Activated T-cell treated with anti-CD3 and anti-CD28 coated beads, Interleukin-2, amount 50 U/mL, for 24 hours (primary cell): ENCODE results near the gene TFR2.

Experiments used
- DNase-seq: peaks from one replicate; pipeline ENCODE4 v3.0.0-alpha.2; 2020
- H3K27ac Mint-ChIP-seq: 2 replicates; pipeline ENCODE4 v1.8.0; 2020; ENCODE audit warnings: mild to moderate bottlenecking, mixed read lengths
- H3K27me3 Mint-ChIP-seq: 2 replicates; pipeline ENCODE4 v1.8.0; 2020; ENCODE audit warnings: mixed read lengths
- H3K36me3 Mint-ChIP-seq: 2 replicates; pipeline ENCODE4 v1.8.0; 2020; ENCODE audit warnings: low read depth, mixed read lengths
- H3K4me1 Mint-ChIP-seq: 2 replicates; pipeline ENCODE4 v1.8.0; 2020; ENCODE audit warnings: low read depth, mixed read lengths
- H3K4me3 Mint-ChIP-seq: 2 replicates; pipeline ENCODE4 v1.8.0; 2020; ENCODE audit warnings: mild to moderate bottlenecking, moderate library complexity, mixed read lengths
- H3K9me3 Mint-ChIP-seq: 2 replicates; pipeline ENCODE4 v1.8.0; 2020; ENCODE audit warnings: mixed read lengths

Gene TFR2

DNA sequence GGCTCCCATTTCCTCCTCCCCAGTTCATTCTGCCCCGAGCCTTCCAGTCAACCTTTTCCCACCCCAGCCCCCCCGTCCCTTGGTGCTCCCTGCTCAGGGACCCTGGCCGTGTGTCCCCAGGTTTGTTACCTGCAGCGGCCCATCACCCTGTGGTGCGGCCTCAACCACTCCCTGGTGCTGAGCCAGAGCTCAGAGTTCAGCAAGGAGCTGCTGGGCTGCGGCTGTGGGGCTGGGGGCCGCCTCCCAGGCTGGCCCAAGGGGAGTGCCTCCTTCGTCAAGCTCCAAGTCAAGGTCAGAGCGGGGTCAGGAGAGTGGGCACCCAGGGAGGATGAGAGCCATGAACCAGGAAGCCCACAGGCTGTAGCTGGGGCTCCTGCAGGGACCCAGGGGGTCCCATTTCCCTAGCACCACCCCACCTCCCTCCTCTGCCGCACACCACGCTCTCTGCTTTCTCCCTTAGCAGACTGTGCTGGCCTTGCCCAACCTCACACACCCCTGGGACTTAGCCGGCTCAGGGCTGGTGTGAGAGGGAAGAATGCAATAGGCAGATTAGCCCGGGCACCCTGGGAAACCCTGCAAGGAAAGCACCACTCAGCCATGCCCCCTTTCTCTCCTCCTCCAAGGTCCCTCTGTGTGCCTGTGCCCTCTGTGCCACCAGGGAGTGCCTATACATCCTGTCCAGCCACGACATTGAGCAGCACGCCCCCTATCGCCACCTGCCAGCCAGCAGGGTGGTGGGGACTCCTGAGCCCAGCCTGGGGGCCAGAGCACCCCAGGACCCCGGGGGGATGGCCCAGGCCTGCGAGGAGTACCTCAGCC lies 41.2 kb downstream of the TFR2 start:
- no peak for DNase-seq
- H3K4me1 Mint-ChIP-seq: peaks cover 17% of the 10 kb centered on the region
- no peaks in the 10 kb centered on the region for H3K36me3 Mint-ChIP-seq
- no peaks in the 10 kb centered on the region for H3K27me3 Mint-ChIP-seq
- no peaks in the 10 kb centered on the region for H3K9me3 Mint-ChIP-seq
- no peak overlapping the region for H3K4me3 Mint-ChIP-seq
- no peak overlapping the region for H3K27ac Mint-ChIP-seq

DNA sequence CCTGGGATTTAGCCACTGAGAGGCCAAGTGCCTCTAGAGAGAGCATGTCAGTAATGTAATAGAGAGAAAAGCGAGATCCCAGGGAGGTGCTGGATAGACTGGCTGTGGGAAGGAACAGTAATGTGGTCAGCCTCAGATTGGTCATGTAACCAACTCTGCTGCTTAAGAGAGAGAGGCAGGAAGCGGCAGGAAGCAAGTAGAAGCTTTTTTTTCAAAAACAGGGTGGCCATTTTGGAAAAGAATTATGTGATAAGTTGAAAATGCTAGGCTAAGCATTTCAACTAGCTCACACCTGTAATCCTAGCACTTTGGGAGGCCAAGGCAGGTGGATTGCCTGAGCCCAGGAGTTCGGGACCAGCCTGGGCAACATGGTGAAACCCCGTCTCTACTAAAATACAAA lies 42.9 kb downstream of the TFR2 start:
- Mint-ChIP-seq H3K4me3 (no peak overlapping the region), H3K4me1 (peaks cover 6% of the 10 kb centered on the region), H3K27ac (no peak overlapping the region), H3K9me3 (no peaks in the 10 kb centered on the region), H3K27me3 (no peaks in the 10 kb centered on the region), H3K36me3 (no peaks in the 10 kb centered on the region)
- no peak for DNase-seq

DNA sequence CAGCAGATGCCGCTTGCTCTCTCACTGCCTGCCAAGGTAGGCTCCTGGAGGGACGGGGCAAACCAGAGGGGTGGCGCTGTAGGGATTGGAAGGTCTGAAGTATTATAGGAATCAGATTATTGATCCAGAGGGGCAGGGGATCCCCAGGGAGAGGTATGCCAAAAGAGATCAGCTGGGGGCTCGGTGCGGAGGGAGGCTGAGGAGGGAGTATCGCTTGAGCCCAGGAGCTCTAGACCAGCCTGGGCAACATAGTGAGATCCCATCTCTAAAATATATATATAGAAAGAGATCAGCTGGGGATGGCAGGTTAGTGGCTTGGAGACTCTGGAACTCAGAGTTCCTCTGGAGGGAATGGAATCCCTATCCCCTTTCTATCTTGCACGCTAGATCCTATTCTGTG lies 46.2 kb downstream of the TFR2 start:
- H3K27me3 Mint-ChIP-seq: no peaks in the 10 kb centered on the region
- peaks cover 3% of the 10 kb centered on the region for H3K4me1 Mint-ChIP-seq
- H3K36me3 Mint-ChIP-seq: no peaks in the 10 kb centered on the region
- no peak overlapping the region for H3K4me3 Mint-ChIP-seq
- no peaks in the 10 kb centered on the region for H3K9me3 Mint-ChIP-seq
- DNase-seq: no peak
- H3K27ac Mint-ChIP-seq: no peak overlapping the region

DNA sequence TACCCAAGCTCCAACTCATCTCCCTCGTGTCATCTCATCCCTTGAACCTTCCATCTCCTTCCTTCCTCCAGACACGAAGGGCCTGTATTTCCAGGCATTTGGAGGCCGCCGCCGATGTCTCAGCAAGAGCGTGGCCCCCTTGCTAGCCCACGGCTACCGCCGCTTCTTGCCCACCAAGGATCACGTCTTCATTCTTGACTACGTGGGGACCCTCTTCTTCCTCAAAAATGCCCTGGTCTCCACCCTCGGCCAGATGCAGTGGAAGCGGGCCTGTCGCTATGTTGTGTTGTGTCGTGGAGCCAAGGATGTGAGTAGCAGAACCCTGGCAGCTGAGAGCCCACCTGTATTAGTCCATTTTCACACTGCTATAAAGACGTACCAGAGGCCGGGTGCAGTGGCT lies 49.8 kb downstream of the TFR2 start:
- Mint-ChIP-seq H3K9me3 (no peaks in the 10 kb centered on the region), H3K4me1 (peaks cover 2% of the 10 kb centered on the region), H3K36me3 (peaks cover under 1% of the 10 kb centered on the region), H3K27me3 (no peaks in the 10 kb centered on the region), H3K4me3 (no peak overlapping the region), H3K27ac (no peak overlapping the region)
- DNase-seq: no peak

DNA sequence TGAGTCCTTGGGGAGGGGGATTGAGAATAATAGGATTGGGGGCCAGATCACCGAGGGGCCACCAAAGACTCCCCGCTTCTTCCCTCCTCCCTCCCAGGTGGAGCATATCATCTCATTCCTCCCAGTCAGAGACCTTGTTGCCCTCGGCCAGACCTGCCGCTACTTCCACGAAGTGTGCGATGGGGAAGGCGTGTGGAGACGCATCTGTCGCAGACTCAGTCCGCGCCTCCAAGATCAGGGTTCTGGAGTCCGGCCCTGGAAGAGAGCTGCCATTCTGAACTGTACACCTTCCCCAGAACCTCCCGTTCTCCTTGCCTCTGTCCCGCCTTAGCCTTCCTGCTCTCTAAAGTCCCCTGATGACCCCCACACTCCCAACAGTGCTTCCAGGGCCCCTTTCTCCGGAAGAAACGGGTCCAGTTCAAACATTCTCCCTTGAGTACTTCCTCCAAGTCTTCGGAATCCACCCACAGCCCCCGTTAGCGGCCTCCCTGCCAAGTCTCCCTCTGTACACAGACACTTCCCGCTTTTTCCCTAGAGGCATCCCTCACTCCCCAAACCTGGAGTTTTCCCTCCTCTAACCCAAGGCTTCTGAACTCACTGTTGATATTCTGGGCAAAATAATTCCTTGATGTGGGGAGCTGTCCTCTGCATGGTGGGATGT lies 51.1 kb downstream of the TFR2 start:
- no peak for DNase-seq
- Mint-ChIP-seq H3K36me3 (peaks cover 5% of the 10 kb centered on the region), H3K4me1 (peaks cover 6% of the 10 kb centered on the region), H3K4me3 (no peak overlapping the region), H3K9me3 (no peaks in the 10 kb centered on the region), H3K27ac (no peak overlapping the region), H3K27me3 (no peaks in the 10 kb centered on the region)

DNA sequence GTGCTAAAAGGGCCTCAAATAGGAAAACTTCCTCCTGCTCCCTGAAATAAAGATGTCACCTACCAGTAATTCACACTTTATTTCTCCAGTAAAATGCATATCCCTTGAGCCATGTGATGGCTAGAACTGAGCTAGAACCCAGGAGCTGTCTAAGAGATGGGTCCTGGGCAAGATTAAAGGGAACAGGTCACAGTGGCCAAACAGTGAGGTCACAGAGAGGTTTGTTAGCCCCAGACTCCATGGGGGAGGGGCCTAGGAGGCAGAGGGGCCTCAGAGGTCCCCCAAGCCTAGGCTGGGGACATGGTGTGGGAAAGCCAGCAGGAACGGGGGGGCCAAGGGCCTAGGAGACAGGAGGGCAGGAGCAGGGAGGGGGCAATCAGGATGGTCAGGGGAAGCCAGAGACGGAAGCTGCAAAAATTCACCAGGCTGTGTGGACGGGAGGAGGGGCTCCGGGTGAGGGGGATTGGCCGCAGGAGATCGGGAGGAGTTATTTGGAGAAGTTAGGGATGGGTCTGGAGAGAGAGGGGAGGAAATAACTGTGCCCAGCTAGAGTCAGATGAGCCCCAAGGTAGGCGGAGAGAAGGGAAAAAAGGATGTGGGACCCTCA lies 51.9 kb downstream of the TFR2 start:
- Mint-ChIP-seq H3K36me3 (peaks cover 7% of the 10 kb centered on the region), H3K4me1 (peaks cover 13% of the 10 kb centered on the region), H3K27me3 (no peaks in the 10 kb centered on the region), H3K4me3 (no peak overlapping the region), H3K27ac (no peak overlapping the region), H3K9me3 (no peaks in the 10 kb centered on the region)
- DNase-seq: no peak

DNA sequence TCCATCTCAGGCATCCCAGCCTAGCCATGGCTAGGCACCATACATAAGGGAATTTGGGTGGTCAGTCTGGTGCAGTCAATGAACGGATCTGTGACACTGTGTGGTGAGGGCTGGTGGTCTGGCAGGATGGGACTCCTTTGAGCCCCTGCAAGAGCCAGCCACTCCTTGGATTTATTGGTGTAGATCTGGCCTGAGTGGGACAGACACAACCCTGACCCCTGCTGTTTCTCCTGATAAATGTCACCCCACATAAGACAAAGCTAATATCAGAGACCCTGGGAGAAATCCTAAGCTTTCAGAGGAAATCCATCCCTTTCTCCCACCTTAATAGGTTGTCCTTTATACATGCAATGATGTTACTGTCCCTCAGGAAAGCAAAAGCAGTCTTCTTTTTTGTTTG lies 52.9 kb downstream of the TFR2 start:
- Mint-ChIP-seq H3K4me1 (peaks cover 22% of the 10 kb centered on the region), H3K27ac (no peak overlapping the region), H3K9me3 (no peaks in the 10 kb centered on the region), H3K36me3 (peaks cover 11% of the 10 kb centered on the region), H3K4me3 (peak overlapping the region; percentile 91), H3K27me3 (no peaks in the 10 kb centered on the region)
- no peak for DNase-seq

DNA sequence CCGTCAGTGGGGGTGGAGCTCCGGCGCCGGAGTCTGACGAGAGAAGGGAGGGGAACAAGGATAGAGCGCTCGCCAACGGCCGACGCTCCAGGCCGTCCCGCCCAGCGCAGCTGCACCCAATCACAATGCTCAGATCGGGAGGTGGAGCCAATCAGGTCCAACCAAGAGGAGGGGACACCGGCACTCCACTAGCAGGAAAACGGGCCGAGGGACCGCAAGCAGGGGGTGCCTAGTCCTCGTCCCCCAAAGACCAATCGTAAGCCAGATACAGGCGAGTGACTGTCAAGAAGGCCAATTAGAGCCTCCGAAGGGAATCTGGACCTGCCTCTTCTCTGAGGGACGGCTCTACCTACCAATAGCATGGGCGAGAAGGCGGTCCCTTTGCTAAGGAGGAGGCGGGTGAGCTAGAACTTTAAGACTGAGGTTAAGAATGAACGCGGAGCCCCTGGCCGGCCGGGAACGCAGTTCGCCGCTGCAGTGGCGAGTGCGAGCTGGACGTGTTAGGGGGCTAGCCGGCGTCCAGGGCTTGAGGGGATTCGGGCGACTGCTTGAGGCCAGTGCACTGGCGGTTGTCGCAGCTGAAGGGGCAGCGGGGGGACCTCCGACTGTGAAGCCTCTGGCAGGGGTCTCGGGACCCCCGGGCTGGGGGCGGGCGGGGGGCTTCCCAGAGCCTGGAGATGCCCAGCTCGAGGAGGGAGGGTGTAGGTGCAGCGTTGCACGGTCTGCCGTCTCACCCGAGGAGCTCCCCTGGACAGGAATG lies 54.9 kb downstream of the TFR2 start, which contains the start of gene FBXO24:
TSS of gene FBXO24 (plus strand) at position 63 of the 760 bp plus-strand sequence. CDS start at position 361, 298 bp downstream.
- peaks cover 11% of the 10 kb centered on the region for H3K36me3 Mint-ChIP-seq
- H3K4me3 Mint-ChIP-seq: peak within 1 kb of the TSS; percentile 91
- H3K27ac Mint-ChIP-seq: peak within 1 kb of the TSS; percentile 97
- no peaks in the 10 kb centered on the region for H3K27me3 Mint-ChIP-seq
- H3K9me3 Mint-ChIP-seq: no peaks in the 10 kb centered on the region
- peaks cover 41% of the 10 kb centered on the region for H3K4me1 Mint-ChIP-seq
- peak; percentile 99 for DNase-seq

DNA sequence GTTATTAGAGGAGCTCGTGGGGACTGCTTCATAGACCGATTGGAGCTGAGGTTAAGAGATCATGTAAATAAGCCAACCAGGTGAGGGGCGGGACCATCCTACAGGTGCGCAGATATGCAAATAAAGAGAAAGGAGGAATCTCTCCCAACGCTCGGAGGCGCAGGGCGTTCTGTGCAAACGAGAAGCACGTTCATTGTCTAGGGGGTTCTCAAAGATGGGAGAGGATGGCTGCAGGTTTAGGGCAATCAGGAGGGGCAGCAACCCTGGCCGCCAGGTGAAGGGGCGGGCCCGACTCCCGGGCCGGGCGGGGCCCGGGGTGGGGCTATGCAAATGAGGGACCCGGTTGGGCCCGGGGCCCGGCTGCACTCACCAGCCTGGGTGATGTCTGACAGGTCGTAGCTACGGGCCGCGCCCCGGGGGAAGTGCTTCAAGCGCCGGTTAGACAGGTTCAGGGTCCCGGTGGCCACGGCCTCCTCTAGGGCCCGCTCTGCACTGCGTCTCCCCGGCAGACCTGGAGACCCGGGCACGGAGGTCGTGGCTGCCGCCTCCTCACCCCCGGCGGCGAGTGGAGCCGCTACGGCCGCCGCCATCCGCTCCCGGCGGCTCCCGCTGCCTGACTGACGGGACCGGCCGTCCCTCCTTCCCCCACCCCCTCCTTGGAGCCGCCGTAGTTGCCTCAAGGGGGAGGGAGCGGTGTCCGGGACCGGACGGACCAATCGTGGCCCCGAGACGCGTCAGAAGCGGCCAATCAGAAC lies 55.7 kb downstream of the TFR2 start, which contains the start of gene LRCH4:
TSS of gene LRCH4 (minus strand) at position 619 of the 755 bp plus-strand sequence. CDS start at position 590, 29 bp downstream.
- Mint-ChIP-seq H3K9me3 (no peaks in the 10 kb centered on the region), H3K4me1 (peaks cover 44% of the 10 kb centered on the region), H3K27ac (peak within 1 kb of the TSS; percentile 97)

DNA sequence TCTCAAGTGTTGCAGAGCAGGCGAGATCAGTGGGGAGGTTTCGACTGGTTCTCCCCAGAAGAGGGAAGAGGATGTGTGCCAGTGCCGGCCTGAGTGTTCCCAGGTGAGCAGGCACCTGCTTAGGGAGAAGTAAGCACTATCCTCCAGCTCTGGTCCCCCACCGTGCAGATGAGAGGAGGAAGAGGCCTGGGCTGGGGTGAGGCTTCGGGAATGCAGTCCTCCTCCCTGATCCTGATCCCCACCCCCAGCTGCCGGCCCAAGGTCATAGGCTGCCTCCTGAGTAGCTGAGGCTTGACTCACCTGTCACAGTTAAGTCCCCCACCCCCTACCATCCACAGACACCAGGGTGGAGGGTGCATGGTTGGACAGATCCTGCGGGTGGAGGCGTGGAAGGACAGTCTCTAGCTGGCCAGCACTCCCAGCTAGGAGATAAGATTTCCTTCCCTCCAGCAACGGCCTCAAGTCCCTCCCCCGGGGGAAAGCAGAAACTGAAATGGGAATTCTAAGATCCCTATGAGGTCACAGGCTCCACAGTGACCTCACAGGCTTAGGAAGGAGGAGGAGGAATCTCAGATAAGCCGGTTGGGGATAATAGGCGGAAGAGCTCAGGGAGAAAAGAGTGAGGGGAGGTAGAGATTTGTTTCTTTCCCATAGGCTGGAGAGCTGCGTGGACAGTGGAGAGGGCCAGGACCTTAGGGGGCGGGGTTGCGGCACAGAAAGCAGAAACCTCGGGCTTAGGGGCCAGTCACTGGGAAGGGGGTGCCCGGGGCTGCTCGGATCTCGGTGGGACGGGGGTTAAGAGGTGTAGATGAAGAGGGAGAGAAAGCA lies 56.5 kb downstream of the TFR2 start:
- no peak for DNase-seq
- peaks cover 11% of the 10 kb centered on the region for H3K36me3 Mint-ChIP-seq
- H3K27me3 Mint-ChIP-seq: no peaks in the 10 kb centered on the region
- H3K4me3 Mint-ChIP-seq: peak overlapping the region; percentile 91
- no peaks in the 10 kb centered on the region for H3K9me3 Mint-ChIP-seq
- H3K4me1 Mint-ChIP-seq: peaks cover 44% of the 10 kb centered on the region
- peak overlapping the region; percentile 97 for H3K27ac Mint-ChIP-seq

More for the DNA sequence above, 55.7 kb downstream of the TFR2 start, which contains the start of gene LRCH4:
- no peak for DNase-seq
- H3K36me3 Mint-ChIP-seq: peaks cover 11% of the 10 kb centered on the region
- peak within 1 kb of the TSS; percentile 91 for H3K4me3 Mint-ChIP-seq
- no peaks in the 10 kb centered on the region for H3K27me3 Mint-ChIP-seq

DNA sequence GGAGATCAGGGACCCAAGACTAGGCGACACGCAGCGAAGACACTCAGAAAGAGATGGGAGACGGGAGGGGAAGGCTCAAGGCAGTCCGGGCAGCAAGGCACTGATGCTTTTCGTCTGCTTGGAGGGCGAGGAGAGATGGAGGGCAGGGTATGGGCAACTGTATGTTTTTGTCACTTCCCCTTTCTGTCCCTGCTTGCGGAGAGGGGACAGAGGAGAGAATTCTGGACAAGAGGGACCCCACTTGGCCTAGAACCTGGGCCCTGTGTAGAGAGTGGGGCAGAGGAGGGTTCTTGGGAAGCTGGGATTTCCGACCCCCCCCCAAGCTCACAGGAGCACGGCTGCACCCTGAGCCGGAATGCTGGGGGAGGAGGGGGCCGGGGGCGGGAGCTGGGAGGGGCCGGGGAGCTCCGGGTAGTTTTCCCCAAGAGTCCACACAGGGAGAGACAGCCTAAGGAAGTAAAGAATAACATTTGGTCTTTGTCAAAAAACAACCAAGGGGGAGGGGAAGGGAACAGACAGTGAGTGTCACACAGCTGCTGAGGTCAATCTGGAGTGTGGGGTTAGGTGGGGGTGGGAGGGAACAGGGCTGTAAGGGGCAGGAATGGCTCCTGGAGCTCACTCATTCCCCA lies 57.2 kb downstream of the TFR2 start:
- H3K27me3 Mint-ChIP-seq: no peaks in the 10 kb centered on the region
- DNase-seq: no peak
- peak overlapping the region; percentile 97 for H3K27ac Mint-ChIP-seq
- H3K9me3 Mint-ChIP-seq: no peaks in the 10 kb centered on the region
- H3K4me1 Mint-ChIP-seq: peaks cover 44% of the 10 kb centered on the region
- H3K4me3 Mint-ChIP-seq: peak overlapping the region; percentile 91
- H3K36me3 Mint-ChIP-seq: peaks cover 11% of the 10 kb centered on the region

DNA sequence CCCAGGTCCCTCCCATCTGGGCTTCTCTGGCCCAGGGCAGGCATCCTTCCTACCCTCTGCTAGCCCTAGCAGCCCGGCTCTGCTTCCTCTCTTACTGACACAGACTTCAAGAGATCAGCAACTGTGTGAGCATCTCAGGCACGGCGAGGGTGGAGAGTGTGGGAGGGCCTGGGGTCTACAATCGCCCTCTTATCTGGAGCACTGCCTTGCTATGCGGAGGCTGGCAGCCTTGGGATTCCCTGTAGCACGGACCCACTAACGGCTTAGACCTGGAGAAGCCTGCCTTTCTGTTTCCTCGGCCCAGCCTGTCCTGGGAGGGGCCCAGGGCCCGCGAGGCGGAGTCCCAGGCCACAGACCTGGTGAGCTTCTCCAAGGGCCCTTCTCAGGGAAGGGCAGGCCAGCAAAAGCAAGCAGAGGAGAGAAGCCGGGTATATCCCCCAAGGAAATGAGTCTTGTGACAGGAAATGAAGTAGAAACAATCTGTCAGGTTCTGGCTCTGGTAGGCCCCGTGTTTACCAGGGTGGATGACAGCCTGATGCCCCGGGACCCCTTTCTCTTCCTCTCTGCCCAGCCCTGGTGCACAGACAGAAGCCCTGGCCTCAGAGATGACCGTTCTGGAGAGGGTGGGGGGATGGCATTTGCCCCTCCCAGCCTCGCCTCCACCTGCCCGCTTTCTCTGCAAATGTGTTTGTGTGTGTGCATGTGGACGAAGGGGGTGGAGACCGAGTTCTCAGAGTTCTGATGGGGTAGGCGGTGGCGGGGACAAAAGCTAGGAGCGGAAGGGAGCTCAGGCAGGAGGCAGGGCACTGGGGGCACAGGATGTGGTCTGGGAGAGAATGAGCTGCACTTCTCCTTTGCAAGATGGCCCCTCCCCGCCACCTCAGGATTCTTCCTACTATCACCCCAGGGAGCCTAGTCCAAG lies 58.0 kb downstream of the TFR2 start:
- Mint-ChIP-seq H3K27ac (peak overlapping the region; percentile 97), H3K27me3 (no peaks in the 10 kb centered on the region), H3K4me3 (peak overlapping the region; percentile 91), H3K9me3 (no peaks in the 10 kb centered on the region), H3K36me3 (peaks cover 11% of the 10 kb centered on the region), H3K4me1 (peaks cover 44% of the 10 kb centered on the region)
- DNase-seq: peak; percentile 76
